ENCODE measurements around the gene VASH2. TPM values are rescaled to one million over a fixed set of nuclear protein-coding genes. Genes with fewer than 3 reads are reported as not detected.
"Not testable (repeated sequence)": the region's sequence is repeated elsewhere in the genome, so short reads cannot be mapped to it uniquely, and the experiment has no call there.

The VASH2 gene
- total RNA-seq, 1 donor from 2014 or later = 2.9 TPM

DNA sequence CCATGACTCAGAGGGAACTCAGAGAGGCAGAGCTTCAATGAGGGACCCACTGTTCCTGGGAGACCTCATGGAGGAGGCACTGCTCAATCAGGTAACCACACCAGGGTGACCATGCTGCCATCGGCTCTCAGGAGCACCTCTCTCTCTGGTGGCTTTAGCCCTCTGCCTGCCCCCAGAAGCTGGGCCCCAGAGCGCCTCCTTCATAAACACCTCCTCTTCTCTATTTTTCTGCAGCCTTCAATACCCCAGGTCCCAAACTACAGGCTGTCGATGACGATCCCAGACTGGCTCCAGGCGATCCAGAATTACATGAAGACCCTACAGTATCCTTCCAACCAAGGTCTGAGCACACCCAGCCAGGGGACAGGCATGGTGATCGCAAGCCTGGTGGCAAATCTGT is 10.6 kb downstream of the VASH2 start:
- no peak for TF ChIP-seq CTCF (IDR thresholded peaks at IDR 0.05; ENCODE audit: insufficient read depth, low read length, poor library complexity, severe bottlenecking)
- H3K36me3 ChIP-seq (ENCODE audit: control insufficient read depth, insufficient read depth, low read length) = no peaks in the 10 kb centered on the region
- H3K4me3 ChIP-seq (ENCODE audit: low read depth, low read length) = no peak overlapping the region
- H3K27me3 ChIP-seq (ENCODE audit: control insufficient read depth, insufficient read depth, low read length) = no peaks in the 10 kb centered on the region
- DNase-seq (ENCODE audit: low read depth) = no peak

DNA sequence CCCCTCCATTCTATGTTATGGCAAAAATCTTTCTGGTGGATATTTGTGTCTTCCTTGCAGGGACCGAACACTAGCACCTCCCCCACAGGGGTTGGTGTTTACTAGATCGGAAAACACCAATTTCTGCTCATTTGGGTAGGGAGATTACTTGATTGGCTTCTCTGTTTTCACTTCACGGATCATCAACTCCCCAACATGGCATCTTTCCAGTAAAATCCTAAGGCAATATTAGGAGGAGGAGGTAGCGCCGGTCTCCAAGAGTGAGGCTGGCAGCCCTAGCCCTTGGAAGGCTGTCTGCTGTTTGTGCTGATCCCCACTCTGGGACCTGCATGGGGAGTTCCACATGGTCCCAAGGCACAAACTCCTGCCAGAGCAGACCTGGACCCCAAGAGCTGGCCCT is 12.2 kb downstream of the VASH2 start:
- no peak for DNase-seq (ENCODE audit: low read depth)
- no peaks in the 10 kb centered on the region for H3K27me3 ChIP-seq (ENCODE audit: control insufficient read depth, insufficient read depth, low read length)
- H3K36me3 ChIP-seq (ENCODE audit: control insufficient read depth, insufficient read depth, low read length) = no peaks in the 10 kb centered on the region
- TF ChIP-seq CTCF (IDR thresholded peaks at IDR 0.05; ENCODE audit: insufficient read depth, low read length, poor library complexity, severe bottlenecking) = no peak
- no peak overlapping the region for H3K4me3 ChIP-seq (ENCODE audit: low read depth, low read length)

GRCh38 chr1:212964102-212964501 is 13.8 kb downstream of the VASH2 start:
- Histone ChIP-seq H3K4me3 (ENCODE audit: low read depth, low read length) (no peak overlapping the region), H3K27me3 (ENCODE audit: control insufficient read depth, insufficient read depth, low read length) (no peaks in the 10 kb centered on the region), H3K36me3 (ENCODE audit: control insufficient read depth, insufficient read depth, low read length) (no peaks in the 10 kb centered on the region)
- TF ChIP-seq CTCF (IDR thresholded peaks at IDR 0.05; ENCODE audit: insufficient read depth, low read length, poor library complexity, severe bottlenecking) = no peak
- no peak for DNase-seq (ENCODE audit: low read depth)

DNA sequence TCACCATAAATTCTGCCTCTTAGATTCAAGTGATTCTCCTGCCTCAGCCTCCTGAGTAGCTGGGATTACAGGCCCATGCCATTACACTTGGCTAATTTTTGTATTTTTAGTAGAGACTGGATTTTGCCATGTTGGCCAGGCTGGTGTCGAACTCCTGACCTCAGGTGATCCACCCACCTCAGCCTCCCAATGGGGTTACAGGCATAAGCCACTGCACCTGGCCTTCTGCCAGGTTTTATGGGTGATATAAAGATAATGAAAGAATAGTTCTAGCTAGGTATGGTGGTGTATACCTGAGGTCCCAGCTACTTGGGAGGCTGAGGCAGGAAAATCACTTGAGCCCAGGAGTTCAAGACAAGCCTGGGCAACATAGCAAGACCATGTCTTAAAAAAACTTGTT is 14.7 kb downstream of the VASH2 start:
- H3K36me3 ChIP-seq (ENCODE audit: control insufficient read depth, insufficient read depth, low read length); DNase-seq (ENCODE audit: low read depth); H3K4me3 ChIP-seq (ENCODE audit: low read depth, low read length); H3K27me3 ChIP-seq (ENCODE audit: control insufficient read depth, insufficient read depth, low read length): not testable (repeated sequence)

DNA sequence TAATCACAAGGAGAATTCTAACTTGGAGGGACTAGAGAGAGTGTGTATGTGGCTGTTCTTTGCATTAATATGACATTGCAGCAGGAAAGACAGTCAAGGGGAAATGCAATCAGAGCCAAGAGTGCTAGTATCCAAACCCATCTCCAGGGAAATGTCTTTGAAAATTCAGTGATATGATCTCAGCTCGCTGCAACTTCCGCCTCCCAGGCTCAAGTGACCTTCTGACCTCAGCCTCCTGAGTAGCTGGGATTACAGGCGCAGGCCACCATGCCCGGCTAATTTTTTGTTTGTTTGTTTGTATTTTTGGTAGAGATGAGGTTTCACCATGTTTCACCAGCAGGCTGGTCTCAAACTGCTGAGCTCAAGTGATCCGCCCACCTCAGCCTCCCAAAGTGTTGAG is 16.3 kb downstream of the VASH2 start:
- Histone ChIP-seq H3K36me3 (ENCODE audit: control insufficient read depth, insufficient read depth, low read length) (no peaks in the 10 kb centered on the region), H3K4me3 (ENCODE audit: low read depth, low read length) (no peak overlapping the region), H3K27me3 (ENCODE audit: control insufficient read depth, insufficient read depth, low read length) (no peaks in the 10 kb centered on the region)
- no peak for DNase-seq (ENCODE audit: low read depth)
- TF ChIP-seq CTCF (IDR thresholded peaks at IDR 0.05; ENCODE audit: insufficient read depth, low read length, poor library complexity, severe bottlenecking) = no peak

DNA sequence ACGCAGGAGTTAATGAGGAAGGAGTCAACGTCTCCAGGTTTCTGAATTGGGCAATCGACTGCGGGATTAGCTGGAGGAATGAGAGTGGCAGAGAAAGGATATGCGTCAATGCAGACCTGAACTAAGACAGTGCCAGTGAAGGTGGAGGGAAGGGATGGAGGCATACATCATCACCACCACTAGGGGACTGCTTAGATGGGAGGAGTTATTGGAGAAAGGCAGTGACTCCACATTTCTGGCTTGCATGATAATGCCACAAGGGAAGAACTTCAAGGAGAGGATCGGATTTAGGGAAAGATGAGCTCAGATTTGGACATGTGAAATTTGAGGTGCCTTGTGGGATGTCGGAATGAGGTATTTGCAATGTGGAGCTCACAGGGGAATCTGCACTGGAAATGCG is 17.5 kb downstream of the VASH2 start:
- no peak overlapping the region for H3K4me3 ChIP-seq (ENCODE audit: low read depth, low read length)
- DNase-seq (ENCODE audit: low read depth) = no peak
- no peaks in the 10 kb centered on the region for H3K36me3 ChIP-seq (ENCODE audit: control insufficient read depth, insufficient read depth, low read length)
- H3K27me3 ChIP-seq (ENCODE audit: control insufficient read depth, insufficient read depth, low read length) = no peaks in the 10 kb centered on the region
- peak; percentile 58 for TF ChIP-seq CTCF (IDR thresholded peaks at IDR 0.05; ENCODE audit: insufficient read depth, low read length, poor library complexity, severe bottlenecking)
